GM12878 (cell line): Measurements from ENCODE around the gene SPATS2L. TPM values are rescaled to one million over a fixed set of nuclear protein-coding genes. Genes with fewer than 3 reads are reported as not detected.

Experiments
- ATAC-seq: fragments of 200-7000 bp; cut with Tn5 transposase; 3 replicates; pipeline ENCODE4 v1.9.1; 2020; ENCODE audit warnings: mild to moderate bottlenecking, moderate library complexity
- BruUV-seq: library from RNA; stranded (reverse); fragments of 400-500 nt; replicated peaks from 2 replicates; lab custom pipeline; 2021; lab: Mats Ljungman, UMichigan
- CTCF ChIA-PET: fragments of 300-600 bp; sonication (Branson Sonifier 250); formaldehyde crosslinking; extraction: SDS; loops from one replicate; lab custom pipeline; 2021; ENCODE audit warnings: inconsistent platforms; lab: Yijun Ruan, JAX
- POLR2A ChIA-PET: fragments of 350-600 bp; formaldehyde crosslinking; extraction: SDS; loops from one replicate; lab custom pipeline; 2021; ENCODE audit warnings: inconsistent platforms; lab: Charles Lee
- RAD21 ChIA-PET: fragments of 300-600 bp; sonication (Branson Sonifier 250); formaldehyde crosslinking; loops from one replicate; lab custom pipeline; 2023; ENCODE audit warnings: antibody characterized with exemption; ENCODE audit not compliant: unreplicated experiment; lab: Charles Lee
- SMC1A ChIA-PET: fragments of 300-600 bp; sonication (Branson Sonifier 250); formaldehyde crosslinking; loops from one replicate; lab custom pipeline; 2023; ENCODE audit not compliant: unreplicated experiment, uncharacterized antibody; lab: Charles Lee
- DNase-seq: peaks from one replicate; pipeline ENCODE4 v3.0.0-alpha.2; 2011; ENCODE audit warnings: low read depth, low spot score
- FAIRE-seq: peaks from 3 replicates; lab custom pipeline; 2011; peaks lifted over from hg19 to GRCh38; lab: Jason Lieb, UNC
- H2AFZ ChIP-seq: 2 replicates; pipeline ENCODE4 v1.6.0; 2011; ENCODE audit warnings: low read depth, low read length, control low read depth; ENCODE audit not compliant: control insufficient read depth
- H3K27ac ChIP-seq: 2 replicates; pipeline ENCODE4 v1.5.1; 2011; ENCODE audit warnings: control low read depth; ENCODE audit not compliant: control insufficient read depth, insufficient read depth
- H3K27me3 ChIP-seq, 2 experiments: replicated peaks in 1 of 2; 2 replicates each; pipeline versions ENCODE4 v1.6.0 to v1.6.1; 2011; ENCODE audit warnings: low read length in 1 of 2; ENCODE audit not compliant: control insufficient read depth in 2 of 2, insufficient read depth in 2 of 2
- H3K36me3 ChIP-seq, 2 experiments: 2 replicates each; pipeline ENCODE4 v1.5.1; 2011; ENCODE audit warnings: low read length in 1 of 2; ENCODE audit not compliant: control insufficient read depth in 2 of 2, insufficient read depth in 2 of 2
- H3K4me1 ChIP-seq: 2 replicates; pipeline ENCODE4 v1.6.1; 2011; ENCODE audit warnings: mild to moderate bottlenecking, low read length, moderate library complexity, mixed read lengths; ENCODE audit not compliant: control insufficient read depth, insufficient read depth
- H3K4me2 ChIP-seq: 2 replicates; pipeline ENCODE4 v1.6.0; 2011; ENCODE audit warnings: control low read depth; ENCODE audit not compliant: control insufficient read depth, insufficient read depth
- H3K4me3 ChIP-seq: fragments of 200-600 bp; sonication (generic); 2 replicates; pipeline ENCODE4 v1.5.1; 2016
- H3K79me2 ChIP-seq: 2 replicates; pipeline ENCODE4 v1.6.0; 2011; ENCODE audit warnings: low read length; ENCODE audit not compliant: control insufficient read depth, insufficient read depth
- H3K9ac ChIP-seq: 2 replicates; pipeline ENCODE4 v1.8.0; 2011; ENCODE audit warnings: low read length, control low read depth, mixed read lengths; ENCODE audit not compliant: control insufficient read depth, insufficient read depth
- H3K9me3 ChIP-seq: replicated peaks from 3 replicates; pipeline ENCODE4 v1.5.1; 2011; ENCODE audit warnings: mild to moderate bottlenecking, low read length; ENCODE audit not compliant: control insufficient read depth, insufficient read depth
- H4K20me1 ChIP-seq: 2 replicates; pipeline ENCODE4 v1.6.0; 2011; ENCODE audit not compliant: control insufficient read depth, insufficient read depth
- CBFB ChIP-seq: IDR thresholded peaks from 2 replicates; pipeline ENCODE4 v1.6.1; 2016; ENCODE audit warnings: antibody characterized with exemption, low read depth
- CHD4 ChIP-seq: fragments of 200-600 bp; sonication (generic); IDR thresholded peaks from 2 replicates; pipeline ENCODE4 v1.6.1; 2016; ENCODE audit warnings: mild to moderate bottlenecking
- EED ChIP-seq: sonication (generic); IDR thresholded peaks from 2 replicates; pipeline ENCODE4 v1.6.1; 2016; ENCODE audit warnings: antibody characterized with exemption, low read depth
- ETV6 ChIP-seq, 2 experiments: fragments of 450-650 bp in 1 of 2; IDR thresholded peaks in 1 of 2; conservative IDR thresholded peaks in 1 of 2; 2 replicates each; pipeline ENCODE4 v1.6.1; 2014; ENCODE audit warnings: antibody characterized with exemption in 1 of 2, borderline replicate concordance in 1 of 2, low read depth in 1 of 2, mild to moderate bottlenecking in 1 of 2, moderate library complexity in 1 of 2
- GATAD2B ChIP-seq: fragments of 450-650 bp; conservative IDR thresholded peaks from 2 replicates; pipeline ENCODE4 v1.6.1; 2017; ENCODE audit warnings: low read depth, mild to moderate bottlenecking, moderate library complexity
- RFX5 ChIP-seq: IDR thresholded peaks from 2 replicates; pipeline ENCODE4 v1.6.1; 2011; ENCODE audit warnings: low read depth, low read length, improper control_type of control experiment
- ZZZ3 ChIP-seq: IDR thresholded peaks from 2 replicates; pipeline ENCODE4 v1.6.1; 2011; ENCODE audit warnings: low read depth; ENCODE audit not compliant: control insufficient read depth, insufficient read length
- WGBS: methylation state at CpG from one replicate; pipeline ENCODE4 v1.1.6; 2016; ENCODE audit warnings: low lambda C conversion rate; ENCODE audit not compliant: insufficient replicate concordance, insufficient coverage; ENCODE audit errors: missing lambda C conversion rate; 5-methylcytosine and 5-hydroxymethylcytosine counted together
- in situ Hi-C: fragments of 300-500 bp; cut with MboI; formaldehyde crosslinking; loops from 9 replicates; pipeline ENCODE4 v1.14.3; 2018; ENCODE audit warnings: mixed read lengths
- intact Hi-C: fragments of 100-400 bp; cut with micrococcal nuclease; formaldehyde crosslinking; loops from one replicate; pipeline ENCODE4 v1.14.2; 2022; ENCODE audit not compliant: unreplicated experiment
- polyA plus RNA-seq, 11 experiments: library from polyadenylated mRNA; depleted of rRNA in 4 of 11; unstranded in 6 of 11; stranded (reverse) in 5 of 11; fragments of >200 nt; fragmentation: Nextera tagmentation in 4 of 11; fragmentation: Illumina TruSeq in 1 of 11; extraction: Ambion mirVana in 4 of 11; extraction: Trizol in 1 of 11; gene quantifications; 1 replicate in 1 of 11; 2 replicates in 10 of 11; pipeline versions ENCODE4 v1.2.1 to v1.2.3, GENCODE V29; 2011 to 2016; ENCODE audit warnings: inconsistent platforms in 2 of 11, missing spikeins in 2 of 11, low read depth in 1 of 11
- total RNA-seq, 4 experiments: library from RNA; depleted of rRNA in 3 of 4; stranded (reverse); fragments of >200 nt in 3 of 4; fragmentation: Illumina TruSeq in 1 of 4; extraction: Trizol in 1 of 4; gene quantifications; 2 replicates each; pipeline versions ENCODE4 v1.2.1 to v1.2.3, GENCODE V29; 2013 to 2021
- TF ChIP-seq, protein P1 (sequence below): fragments of 150-350 bp; IDR thresholded peaks from 2 replicates; pipeline ENCODE4 v1.6.1; 2014; ENCODE audit warnings: mild to moderate bottlenecking, low read depth, low read length

SPATS2L gene
- total and polyA plus RNA-seq, 10 of the 15 experiments (the other 5 are each of a cell fraction or from before 2014, with no cell fraction given) = 5.2 to 30.0 (median 20.1) TPM

DNA sequence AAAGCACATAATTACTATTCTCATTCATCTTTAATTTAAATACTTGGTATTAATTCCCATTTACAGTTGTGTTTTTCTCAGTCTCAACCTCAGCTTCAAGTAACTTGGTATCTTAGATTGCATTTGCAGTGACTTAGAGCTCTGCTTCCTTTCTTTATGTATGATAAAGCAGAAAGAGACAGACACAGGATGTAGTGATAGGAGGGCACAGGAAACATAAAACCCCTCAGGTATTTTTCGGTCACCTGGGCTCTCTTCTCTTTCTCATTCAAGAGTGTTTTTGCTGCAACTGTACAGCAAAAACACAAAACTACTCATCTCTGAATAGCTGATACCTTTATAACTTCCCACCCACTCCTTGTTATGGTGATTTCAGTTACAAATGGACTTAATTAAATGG, 120.3 kb downstream of the SPATS2L start:
- ATAC-seq = no peak
- in situ Hi-C loops = no loop called here
- WGBS = 0% methylated on average over 1 of the region's 1 CpG

More for the DNA sequence above, 120.3 kb downstream of the SPATS2L start:
- Histone ChIP-seq H3K27ac (no peak overlapping the region), H2AFZ (no peak overlapping the region), H3K9me3 (no peaks in the 10 kb centered on the region), H3K36me3 (no peaks in the 10 kb centered on the region), H3K79me2 (no peaks in the 10 kb centered on the region), H3K4me1 (no peaks in the 10 kb centered on the region), H3K9ac (no peak overlapping the region), H4K20me1 (no peaks in the 10 kb centered on the region), H3K27me3 (no peaks in the 10 kb centered on the region), H3K4me2 (no peak overlapping the region), H3K4me3 (no peak overlapping the region)
- POLR2A ChIA-PET = interaction anchor here (0.5 kb wide), 1 partner anchor 29 kb away, joined by 3 read pairs; no protein-coding TSS in a partner anchor
- TF ChIP-seq CHD4 = no peak
- no peak for TF ChIP-seq ZZZ3
- TF ChIP-seq, protein P1, sequence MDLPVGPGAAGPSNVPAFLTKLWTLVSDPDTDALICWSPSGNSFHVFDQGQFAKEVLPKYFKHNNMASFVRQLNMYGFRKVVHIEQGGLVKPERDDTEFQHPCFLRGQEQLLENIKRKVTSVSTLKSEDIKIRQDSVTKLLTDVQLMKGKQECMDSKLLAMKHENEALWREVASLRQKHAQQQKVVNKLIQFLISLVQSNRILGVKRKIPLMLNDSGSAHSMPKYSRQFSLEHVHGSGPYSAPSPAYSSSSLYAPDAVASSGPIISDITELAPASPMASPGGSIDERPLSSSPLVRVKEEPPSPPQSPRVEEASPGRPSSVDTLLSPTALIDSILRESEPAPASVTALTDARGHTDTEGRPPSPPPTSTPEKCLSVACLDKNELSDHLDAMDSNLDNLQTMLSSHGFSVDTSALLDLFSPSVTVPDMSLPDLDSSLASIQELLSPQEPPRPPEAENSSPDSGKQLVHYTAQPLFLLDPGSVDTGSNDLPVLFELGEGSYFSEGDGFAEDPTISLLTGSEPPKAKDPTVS = no peak
- no peak for TF ChIP-seq ETV6 (conservative IDR thresholded peaks at IDR 0.05 in 1 of 2, IDR thresholded peaks at IDR 0.05 in 1 of 2; ENCODE audit: borderline replicate concordance in 1 of 2, low read depth in 1 of 2)
- no peak for TF ChIP-seq CBFB
- TF ChIP-seq EED = no peak
- no peak for TF ChIP-seq RFX5
- TF ChIP-seq GATAD2B = no peak
- CTCF ChIA-PET = interaction anchor here (1.0 kb wide), 1 partner anchor 55 kb away, joined by 3 read pairs; no protein-coding TSS in a partner anchor
- SMC1A ChIA-PET = no interaction called here
- BruUV-seq = no TSS peak
- RAD21 ChIA-PET = no interaction called here
- FAIRE-seq (no peak), DNase-seq (no peak)
- intact Hi-C loops = no loop called here
